SK-N-MC (cell line): ENCODE measurements around the gene YBX1.

Experiments used
- DNase-seq: peaks from one replicate; pipeline ENCODE4 v3.0.0-alpha.2; 2011; ENCODE audit warnings: low read depth, low spot score
- H3K27ac ChIP-seq: fragments of 200-600 bp; sonication (generic); 2 replicates; pipeline ENCODE4 v1.5.1; 2016; ENCODE audit warnings: mixed run types
- H3K36me3 ChIP-seq: fragments of 200-600 bp; sonication (generic); 2 replicates; pipeline ENCODE4 v1.6.1; 2017; ENCODE audit warnings: antibody characterized with exemption, low read length, mixed read lengths; ENCODE audit not compliant: insufficient read depth
- H3K4me3 ChIP-seq: fragments of 200-600 bp; sonication (generic); 2 replicates; pipeline ENCODE4 v1.5.1; 2016
- H3K9ac ChIP-seq: fragments of 200-600 bp; sonication (generic); 2 replicates; pipeline ENCODE4 v1.8.0; 2017; ENCODE audit warnings: mixed run types, mixed read lengths; ENCODE audit not compliant: insufficient read length
- H3K9me3 ChIP-seq: fragments of 200-600 bp; sonication (generic); 2 replicates; pipeline ENCODE4 v1.6.1; 2017; ENCODE audit warnings: low read depth, mild to moderate bottlenecking, antibody characterized with exemption, low read length, moderate library complexity, mixed read lengths
- EZH2 ChIP-seq: fragments of 200-600 bp; sonication (generic); IDR thresholded peaks from one replicate; pipeline ENCODE4 v1.6.1; 2017; ENCODE audit warnings: antibody characterized with exemption
- FOXP2 ChIP-seq: optimal IDR thresholded peaks from 2 replicates; pipeline ENCODE3; 2011; ENCODE audit warnings: mild to moderate bottlenecking, moderate library complexity; ENCODE audit not compliant: insufficient read depth; ENCODE audit errors: extremely low read length, control extremely low read depth
- POLR2AphosphoS5 ChIP-seq: IDR thresholded peaks from 2 replicates; pipeline ENCODE4 v1.6.1; 2012; ENCODE audit warnings: mild to moderate bottlenecking, low read depth, low read length, borderline replicate concordance

Gene YBX1

DNA sequence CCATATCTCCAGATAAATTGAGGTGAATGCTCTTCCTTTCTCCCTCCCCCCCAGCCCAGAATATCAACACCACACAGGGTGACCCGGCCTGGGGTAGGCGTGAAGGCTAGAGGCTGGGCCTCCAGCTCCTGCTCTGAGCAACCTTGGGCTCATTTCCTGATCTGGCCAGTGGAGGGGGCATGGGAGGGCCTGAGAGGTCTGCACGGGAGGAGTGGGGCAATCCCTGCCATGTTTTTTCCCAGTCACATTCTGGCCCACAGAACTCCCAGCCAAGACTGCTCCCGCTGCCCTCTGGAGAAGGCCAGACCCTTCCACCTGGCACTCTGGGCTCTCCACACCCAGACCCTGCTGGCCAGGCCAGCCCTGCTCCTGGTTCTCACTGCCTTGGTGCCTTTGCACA is 53.9 kb downstream of the YBX1 start:
- H3K9me3 ChIP-seq, result no peaks in the 10 kb centered on the region
- no peaks in the 10 kb centered on the region for H3K36me3 ChIP-seq
- H3K27ac ChIP-seq, result no peak overlapping the region
- DNase-seq, result no peak
- TF ChIP-seq FOXP2, result no peak
- no peak overlapping the region for H3K9ac ChIP-seq
- H3K4me3 ChIP-seq, result no peak overlapping the region

DNA sequence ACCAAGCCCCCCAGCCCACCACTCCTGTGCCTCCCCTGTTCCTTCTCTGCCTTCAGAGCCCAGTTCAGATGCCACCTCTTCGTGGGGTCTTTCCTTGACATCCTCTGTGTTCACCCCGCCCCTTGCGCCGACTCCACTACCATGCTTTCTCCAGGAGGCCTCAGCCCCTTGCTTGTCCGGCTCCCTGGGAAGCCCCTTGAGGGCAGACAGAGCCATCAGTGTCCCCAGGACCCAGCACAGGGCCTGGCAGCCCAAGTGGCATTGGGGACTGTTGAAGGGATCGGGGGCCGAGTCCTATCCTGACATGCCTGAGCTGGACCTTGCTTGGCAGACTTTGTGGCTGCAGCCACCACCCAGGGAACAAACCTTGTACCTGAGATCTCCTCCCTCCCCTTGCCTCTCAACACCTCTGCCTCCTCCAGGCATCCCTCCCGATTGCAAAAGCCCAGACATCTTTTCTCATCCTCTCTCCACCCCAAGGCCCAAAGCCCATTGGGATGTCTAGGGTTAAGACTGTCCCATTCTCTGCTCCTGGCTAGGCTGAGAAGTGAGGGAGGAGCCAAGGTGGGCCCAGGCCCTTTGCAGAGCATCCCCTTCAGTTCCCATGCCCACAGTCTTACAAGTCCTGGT is 54.5 kb downstream of the YBX1 start:
- no peak overlapping the region for H3K9ac ChIP-seq

DNA sequence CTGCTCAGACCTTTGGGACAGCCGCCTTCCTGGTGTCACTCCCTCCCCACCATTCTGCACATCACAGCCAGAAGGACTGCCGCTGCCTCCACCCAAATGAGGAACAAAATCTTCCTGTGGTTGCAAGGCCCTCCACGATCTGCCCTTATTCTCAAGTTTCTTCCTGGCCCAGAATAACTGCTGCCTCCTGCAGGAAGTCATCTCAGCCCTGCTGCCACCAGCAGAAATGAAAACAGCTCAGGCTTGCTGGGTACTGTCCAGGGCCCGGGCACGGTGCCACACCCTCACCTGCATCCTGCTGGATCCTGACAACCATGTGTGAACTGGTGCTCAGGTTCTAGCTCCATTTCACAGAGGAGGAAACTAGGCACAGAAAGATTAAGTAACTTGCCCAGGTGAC is 55.0 kb downstream of the YBX1 start:
- no peaks in the 10 kb centered on the region for H3K9me3 ChIP-seq
- DNase-seq, result no peak
- no peak overlapping the region for H3K4me3 ChIP-seq
- H3K27ac ChIP-seq, result no peak overlapping the region
- H3K36me3 ChIP-seq, result no peaks in the 10 kb centered on the region
- no peak for TF ChIP-seq POLR2AphosphoS5
- no peak for TF ChIP-seq FOXP2
- TF ChIP-seq EZH2, result no peak
- H3K9ac ChIP-seq, result no peak overlapping the region

More for the DNA sequence above, 54.5 kb downstream of the YBX1 start:
- DNase-seq, result no peak
- no peak overlapping the region for H3K4me3 ChIP-seq
- no peaks in the 10 kb centered on the region for H3K36me3 ChIP-seq
- no peaks in the 10 kb centered on the region for H3K9me3 ChIP-seq
- no peak overlapping the region for H3K27ac ChIP-seq
- no peak for TF ChIP-seq FOXP2
- TF ChIP-seq POLR2AphosphoS5, result no peak
- no peak for TF ChIP-seq EZH2

DNA sequence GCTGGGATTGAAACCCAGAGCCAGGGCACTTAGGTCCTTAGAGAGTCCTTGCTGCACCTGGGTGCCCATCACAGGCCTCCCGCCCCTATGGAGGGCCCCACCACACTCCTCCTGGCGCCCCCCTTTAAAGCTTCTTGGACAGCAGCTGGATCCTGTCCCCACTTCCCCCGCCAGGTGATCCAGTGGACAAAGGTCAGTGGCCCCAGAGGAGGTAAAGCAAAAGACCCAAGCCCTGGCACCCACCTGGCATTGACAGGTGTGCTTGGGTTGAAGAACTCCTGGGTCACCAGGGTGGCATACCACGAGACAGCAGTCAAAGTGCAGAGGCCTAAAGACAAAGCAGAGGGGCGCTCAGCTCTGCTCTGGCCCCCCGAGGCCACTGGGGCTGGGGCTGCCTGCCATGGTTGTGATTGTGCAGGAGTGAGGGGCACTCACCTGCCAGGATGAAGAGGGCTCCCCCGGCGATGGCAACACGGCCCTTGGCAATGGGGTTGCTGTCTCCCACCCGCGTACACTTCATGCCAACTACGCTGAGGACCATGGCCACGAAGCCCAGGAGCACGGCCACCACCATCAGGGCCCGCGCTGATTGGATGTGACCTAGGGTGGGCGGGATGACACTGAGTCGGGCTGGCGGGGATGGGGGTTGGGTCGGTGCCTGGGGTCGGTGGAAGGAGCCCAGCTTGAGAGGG is 55.9 kb downstream of the YBX1 start:
- no peak overlapping the region for H3K27ac ChIP-seq
- no peak overlapping the region for H3K9ac ChIP-seq
- no peak for DNase-seq
- TF ChIP-seq FOXP2 (no peak), POLR2AphosphoS5 (no peak), EZH2 (no peak)
- no peaks in the 10 kb centered on the region for H3K36me3 ChIP-seq
- H3K9me3 ChIP-seq, result no peaks in the 10 kb centered on the region
- no peak overlapping the region for H3K4me3 ChIP-seq

DNA sequence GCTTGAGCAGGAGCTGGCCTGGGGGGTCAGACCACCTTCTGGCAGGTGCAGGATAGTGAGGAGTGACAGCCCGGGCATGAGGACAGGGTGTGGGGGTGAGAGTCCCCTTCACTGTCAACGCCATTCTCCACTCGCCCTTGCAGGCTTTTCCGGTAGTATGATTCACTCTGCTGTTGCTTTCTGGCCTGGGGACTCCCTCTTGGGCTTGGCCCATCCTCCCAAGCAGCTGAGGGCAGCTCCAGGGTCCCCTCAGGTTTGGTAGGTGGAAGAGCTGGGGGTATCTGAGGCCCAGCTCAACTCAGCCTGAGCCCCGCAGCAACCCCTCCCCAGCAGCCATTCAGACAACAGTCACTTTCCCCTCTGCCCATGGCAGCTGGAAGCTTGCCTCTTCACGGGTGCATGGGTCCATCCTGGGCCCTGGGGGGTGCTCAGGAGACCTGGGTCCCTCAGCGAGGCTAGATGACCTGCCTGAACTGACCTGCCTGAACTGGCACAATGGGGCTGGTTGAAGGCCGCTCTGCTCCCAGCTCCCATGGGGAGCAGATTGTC is 56.5 kb downstream of the YBX1 start:
- H3K9ac ChIP-seq, result no peak overlapping the region

DNA sequence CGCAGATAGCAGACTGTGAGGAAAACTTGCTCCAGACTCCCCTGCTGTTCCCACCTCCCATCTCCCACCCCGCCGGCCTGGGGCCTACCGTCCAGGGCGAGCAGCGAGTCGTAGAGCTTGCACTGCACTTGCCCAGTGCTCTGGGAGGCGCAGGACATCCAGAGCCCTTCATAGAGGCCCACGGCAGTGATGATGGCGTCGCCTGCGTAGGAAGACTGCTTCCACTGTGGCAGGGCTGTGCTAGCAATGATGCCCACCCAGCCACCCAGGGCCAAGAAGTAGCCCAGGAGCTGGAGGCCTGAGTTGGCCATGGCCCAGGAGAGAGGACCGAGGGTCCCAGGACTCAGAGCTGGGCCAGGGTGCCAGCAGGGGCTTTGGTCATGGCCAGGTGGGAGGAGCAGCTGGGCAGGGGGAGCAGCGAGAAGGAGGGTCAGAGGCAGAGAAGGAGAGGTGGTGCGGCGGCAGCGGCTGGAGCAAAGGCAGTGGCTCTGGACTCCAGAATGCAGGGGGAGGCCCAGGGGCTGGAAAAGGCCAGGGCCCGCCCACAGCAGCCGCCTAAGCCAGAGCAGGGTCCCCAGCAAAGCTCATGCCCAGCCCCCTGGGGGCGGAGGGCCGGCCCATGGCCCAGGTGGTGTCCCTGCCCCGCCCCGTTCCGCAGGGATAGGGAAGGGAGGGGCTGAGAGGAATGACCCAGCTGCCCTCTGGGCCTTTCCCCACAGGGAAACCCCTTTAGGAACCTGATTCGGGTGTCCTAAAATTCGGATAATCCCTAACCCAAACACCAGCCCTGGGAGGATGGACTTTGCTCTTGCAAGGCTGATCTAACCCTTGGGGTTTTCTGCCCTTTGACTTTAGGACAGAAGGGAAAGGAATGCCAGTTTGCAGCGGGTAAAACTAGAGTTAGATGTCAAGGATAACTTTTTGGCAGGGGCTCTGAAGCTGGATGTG is 57.8 kb downstream of the YBX1 start, which contains the start of gene CLDN19:
CLDN19 (minus strand) TSS at position 484 of the 948 bp plus-strand sequence; CDS start at position 311, 173 bp downstream.
- Histone ChIP-seq H3K9ac (no peak within 1 kb of the TSS), H3K27ac (no peak within 1 kb of the TSS)

More for the DNA sequence above, 56.5 kb downstream of the YBX1 start:
- no peaks in the 10 kb centered on the region for H3K9me3 ChIP-seq
- no peak for DNase-seq
- TF ChIP-seq POLR2AphosphoS5, result no peak
- no peak for TF ChIP-seq FOXP2
- no peak for TF ChIP-seq EZH2
- H3K36me3 ChIP-seq, result no peaks in the 10 kb centered on the region
- no peak overlapping the region for H3K4me3 ChIP-seq
- no peak overlapping the region for H3K27ac ChIP-seq

DNA sequence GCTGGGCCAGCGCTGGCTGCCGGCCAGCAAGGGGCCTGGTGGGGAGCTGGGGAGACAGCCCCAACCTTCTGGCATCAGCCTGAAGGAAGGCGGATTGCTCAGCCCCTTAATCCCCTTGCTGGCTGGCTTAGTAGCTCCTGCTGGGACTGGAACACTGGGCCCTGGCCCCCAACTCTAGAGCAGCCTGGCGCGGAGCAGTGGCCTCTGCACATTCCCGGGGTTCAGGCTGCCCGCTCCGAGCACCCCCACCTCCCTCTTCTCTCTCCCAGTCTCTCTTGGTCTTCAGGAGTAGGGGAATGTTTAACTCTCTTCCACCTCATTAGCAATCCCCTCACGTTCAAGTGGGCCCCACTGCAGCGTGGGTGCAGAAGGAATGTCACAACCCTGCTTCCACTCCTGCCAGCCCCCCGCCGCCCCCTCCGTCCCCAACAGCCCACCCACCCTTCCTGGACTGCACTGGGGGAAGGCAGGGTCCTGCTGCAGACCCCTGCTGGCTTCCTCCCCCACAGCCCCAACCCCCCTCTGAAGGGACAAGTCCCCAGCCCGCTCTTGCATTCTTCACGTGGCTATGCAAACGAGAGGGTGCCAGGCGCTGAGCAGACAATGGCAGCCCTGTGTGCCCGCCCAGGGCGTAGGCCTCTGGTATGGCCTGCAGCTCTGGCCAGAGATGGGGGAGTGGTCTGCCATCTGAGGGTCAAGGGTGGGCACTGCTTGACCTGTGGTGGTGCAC is 58.8 kb downstream of the YBX1 start:
- no peaks in the 10 kb centered on the region for H3K9me3 ChIP-seq
- DNase-seq, result no peak
- H3K36me3 ChIP-seq, result no peaks in the 10 kb centered on the region
- H3K4me3 ChIP-seq, result no peak overlapping the region
- TF ChIP-seq POLR2AphosphoS5, result no peak
- H3K9ac ChIP-seq, result no peak overlapping the region
- H3K27ac ChIP-seq, result no peak overlapping the region

More for the DNA sequence above, 57.8 kb downstream of the YBX1 start, which contains the start of gene CLDN19:
- DNase-seq, result no peak
- H3K36me3 ChIP-seq, result no peaks in the 10 kb centered on the region
- no peaks in the 10 kb centered on the region for H3K9me3 ChIP-seq
- no peak for TF ChIP-seq EZH2
- no peak for TF ChIP-seq FOXP2
- TF ChIP-seq POLR2AphosphoS5, result no peak
- H3K4me3 ChIP-seq, result no peak within 1 kb of the TSS

DNA sequence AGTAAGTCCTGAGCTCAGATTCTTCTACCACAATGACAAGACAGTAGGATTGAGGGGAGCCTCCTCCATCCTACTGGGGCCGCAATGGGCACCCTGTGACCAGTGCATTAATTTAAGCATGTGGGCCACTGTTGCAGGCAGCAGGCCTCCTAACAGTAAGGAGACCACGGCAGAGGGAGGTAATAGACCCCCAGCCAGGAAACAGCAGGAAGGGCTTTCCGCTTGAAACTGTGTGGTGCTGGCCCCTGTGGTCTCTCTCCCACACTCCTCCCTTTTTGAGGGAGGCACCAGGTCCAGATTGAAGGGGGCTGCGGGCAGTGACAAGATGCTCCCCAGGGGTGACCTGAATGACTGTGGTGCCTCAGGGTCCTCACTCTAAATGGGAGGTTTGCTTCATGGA is 59.5 kb downstream of the YBX1 start:
- Histone ChIP-seq H3K9ac (no peak overlapping the region), H3K27ac (no peak overlapping the region), H3K36me3 (no peaks in the 10 kb centered on the region; the same call in 1 of the 2 replicates), H3K9me3 (no peaks in the 10 kb centered on the region), H3K4me3 (no peak overlapping the region)
- no peak for DNase-seq
- no peak for TF ChIP-seq POLR2AphosphoS5
- TF ChIP-seq FOXP2, result no peak
- no peak for TF ChIP-seq EZH2
